ENCODE data around the gene TCF12. TPM values are rescaled to one million over a fixed set of nuclear protein-coding genes. Genes with fewer than 3 reads are reported as not detected.

Gene TCF12
- total and polyA plus RNA-seq, 2 of the 8 experiments (the other 6 are each of a cell fraction or from before 2014, with no cell fraction given): 85.8 to 101 TPM

- no peak for TF ChIP-seq SRF (IDR thresholded peaks at IDR 0.05; ENCODE audit: low read depth, low read length)
- no peak for TF ChIP-seq CHD2 (IDR thresholded peaks at IDR 0.05; ENCODE audit: low read length)
- no peak for TF ChIP-seq HDAC2 (IDR thresholded peaks at IDR 0.05; ENCODE audit: borderline replicate concordance in 1 of 2, low read depth in 2 of 2, low read length in 2 of 2)
- no peak for TF ChIP-seq YY1 (IDR thresholded peaks at IDR 0.05; ENCODE audit: low read depth, low read length)
Observed at GRCh38 chr15:56988219-56988618, 69.8 kb downstream of the TCF12 start (continued).
